Ishikawa (cell line): Measurements from ENCODE around the gene RGMA.

Source experiments
- CEBPB ChIP-seq: IDR thresholded peaks from 2 replicates; pipeline ENCODE4 v1.6.1; 2012
- CREB1 ChIP-seq: IDR thresholded peaks from 2 replicates; pipeline ENCODE4 v1.6.1; 2012; ENCODE audit warnings: low read depth
- EGR1 ChIP-seq: IDR thresholded peaks from 2 replicates; pipeline ENCODE4 v1.6.1; 2012
- EP300 ChIP-seq: IDR thresholded peaks from 2 replicates; pipeline ENCODE4 v1.6.1; 2012; ENCODE audit warnings: borderline replicate concordance
- FOXM1 ChIP-seq: IDR thresholded peaks from 2 replicates; pipeline ENCODE4 v1.6.1; 2012; ENCODE audit warnings: low read depth, borderline replicate concordance
- MAX ChIP-seq: IDR thresholded peaks from 2 replicates; pipeline ENCODE4 v1.6.1; 2012
- NFIC ChIP-seq: IDR thresholded peaks from 2 replicates; pipeline ENCODE4 v1.6.1; 2012
- RAD21 ChIP-seq: IDR thresholded peaks from 2 replicates; pipeline ENCODE4 v1.6.1; 2012; ENCODE audit warnings: low read depth
- REST ChIP-seq: IDR thresholded peaks from 2 replicates; pipeline ENCODE4 v1.6.1; 2012; ENCODE audit warnings: low read depth, mild to moderate bottlenecking
- TAF1 ChIP-seq: IDR thresholded peaks from 2 replicates; pipeline ENCODE4 v1.6.1; 2012; ENCODE audit warnings: low read depth, mild to moderate bottlenecking
- TCF12 ChIP-seq: IDR thresholded peaks from 2 replicates; pipeline ENCODE4 v1.6.1; 2012; ENCODE audit warnings: low read depth
- TEAD4 ChIP-seq: IDR thresholded peaks from 2 replicates; pipeline ENCODE4 v1.6.1; 2012
- USF1 ChIP-seq: IDR thresholded peaks from 2 replicates; pipeline ENCODE4 v1.6.1; 2012
- YY1 ChIP-seq: IDR thresholded peaks from 2 replicates; pipeline ENCODE4 v1.6.1; 2012; ENCODE audit warnings: low read depth
- ZBTB7A ChIP-seq: IDR thresholded peaks from 2 replicates; pipeline ENCODE4 v1.6.1; 2012; ENCODE audit warnings: low read depth

Gene RGMA

GRCh38 chr15:93019971-93020370, 69.0 kb downstream of the RGMA start:
- TF ChIP-seq ZBTB7A (no peak), TAF1 (no peak), YY1 (no peak), REST (no peak), TCF12 (no peak)

GRCh38 chr15:93019090-93019489, 69.9 kb downstream of the RGMA start:
- no peak for TF ChIP-seq FOXM1
- no peak for TF ChIP-seq CEBPB

GRCh38 chr15:93018574-93018973, 70.4 kb downstream of the RGMA start:
- TF ChIP-seq CEBPB (no peak), CREB1 (no peak), EP300 (no peak), TCF12 (no peak), TAF1 (no peak), ZBTB7A (no peak), USF1 (no peak), TEAD4 (no peak), YY1 (no peak), RAD21 (no peak), MAX (no peak), FOXM1 (no peak), EGR1 (no peak), NFIC (no peak), REST (no peak)

GRCh38 chr15:93017526-93017925, 71.5 kb downstream of the RGMA start:
- TF ChIP-seq EGR1 (no peak), RAD21 (no peak), MAX (no peak), TAF1 (no peak), TEAD4 (no peak), CEBPB (no peak), REST (no peak), CREB1 (no peak)

- TF ChIP-seq EP300 (no peak), USF1 (no peak), MAX (no peak)
Observed at GRCh38 chr15:93012786-93013185, 76.2 kb downstream of the RGMA start.

- TF ChIP-seq TCF12, result no peak
- TF ChIP-seq ZBTB7A, result no peak
Observed at GRCh38 chr15:93007994-93008393, 81.0 kb downstream of the RGMA start.
